GM23338 (cell line): ENCODE data around the gene RHBDL3. TPM values are rescaled to one million over a fixed set of nuclear protein-coding genes. Genes with fewer than 3 reads are reported as not detected.
A peak's percentile ranks its signal among the peaks of the same experiment; 100 is the strongest.
"Not testable (repeated sequence)": the region's sequence is repeated elsewhere in the genome, so short reads cannot be mapped to it uniquely, and the experiment has no call there.

ENCODE experiments used
- ATAC-seq: fragments of 200-7000 bp; cut with Tn5 transposase; 3 replicates; pipeline ENCODE4 v1.9.1; 2020
- DNase-seq: peaks from one replicate; pipeline ENCODE4 v3.0.0-alpha.2; 2015; ENCODE audit warnings: low spot score
- H2AFZ ChIP-seq: fragments of 200-600 bp; sonication (generic); 2 replicates; pipeline ENCODE4 v1.8.0; 2016; ENCODE audit warnings: antibody characterized with exemption, mild to moderate bottlenecking, moderate library complexity
- H3F3A ChIP-seq: fragments of 200-600 bp; sonication (generic); replicated peaks from 2 replicates; pipeline ENCODE4 v1.8.0; 2017; ENCODE audit warnings: antibody characterized with exemption, mixed run types, low read depth
- H3K27ac ChIP-seq: fragments of 200-600 bp; sonication (generic); 2 replicates; pipeline ENCODE4 v1.6.1; 2016; ENCODE audit warnings: low read depth
- H3K27me3 ChIP-seq: fragments of 200-600 bp; sonication (generic); 2 replicates; pipeline ENCODE4 v1.8.0; 2016; ENCODE audit warnings: mild to moderate bottlenecking, mixed run types, moderate library complexity; ENCODE audit not compliant: insufficient read depth
- H3K36me3 ChIP-seq: fragments of 200-600 bp; sonication (generic); 2 replicates; pipeline ENCODE4 v1.8.0; 2016; ENCODE audit warnings: mild to moderate bottlenecking; ENCODE audit not compliant: insufficient read depth
- H3K4me1 ChIP-seq: fragments of 200-600 bp; sonication (generic); 2 replicates; pipeline ENCODE4 v1.8.0; 2016; ENCODE audit warnings: mild to moderate bottlenecking, moderate library complexity; ENCODE audit not compliant: insufficient read depth
- H3K4me2 ChIP-seq: fragments of 200-600 bp; sonication (generic); 2 replicates; pipeline ENCODE4 v1.7.1; 2017; ENCODE audit warnings: mixed run types
- H3K4me3 ChIP-seq: fragments of 200-600 bp; sonication (generic); 2 replicates; pipeline ENCODE4 v1.6.1; 2016; ENCODE audit warnings: mixed run types
- H3K79me2 ChIP-seq: fragments of 200-600 bp; sonication (generic); replicated peaks from 2 replicates; pipeline ENCODE4 v1.8.0; 2017; ENCODE audit warnings: mild to moderate bottlenecking; ENCODE audit not compliant: insufficient read depth
- H3K9me2 ChIP-seq: fragments of 200-600 bp; sonication (generic); 2 replicates; pipeline ENCODE4 v1.8.0; 2017; ENCODE audit not compliant: insufficient read depth
- H4K20me1 ChIP-seq: fragments of 200-600 bp; sonication (generic); replicated peaks from 2 replicates; pipeline ENCODE4 v1.8.0; 2017; ENCODE audit warnings: mild to moderate bottlenecking; ENCODE audit not compliant: insufficient read depth
- H3K27ac Mint-ChIP-seq: 2 replicates; pipeline ENCODE4 v1.8.0; 2020; ENCODE audit warnings: inconsistent platforms, mild to moderate bottlenecking, moderate library complexity, mixed read lengths
- H3K27me3 Mint-ChIP-seq: 3 replicates; pipeline ENCODE4 v1.8.0; 2022; ENCODE audit warnings: low read depth, mild to moderate bottlenecking, moderate library complexity, mixed read lengths, inconsistent platforms; ENCODE audit not compliant: insufficient read depth, poor library complexity
- H3K36me3 Mint-ChIP-seq: 3 replicates; pipeline ENCODE4 v1.8.0; 2021; ENCODE audit warnings: low read depth, mild to moderate bottlenecking, inconsistent platforms, moderate library complexity, mixed read lengths
- H3K4me1 Mint-ChIP-seq: 3 replicates; pipeline ENCODE4 v1.8.0; 2020; ENCODE audit warnings: mild to moderate bottlenecking, inconsistent platforms, mixed read lengths
- H3K4me3 Mint-ChIP-seq: 3 replicates; pipeline ENCODE4 v1.8.0; 2021; ENCODE audit warnings: moderate library complexity, mild to moderate bottlenecking, inconsistent platforms, mixed read lengths
- H3K9me3 Mint-ChIP-seq: 3 replicates; pipeline ENCODE4 v1.8.0; 2020; ENCODE audit warnings: moderate library complexity, mild to moderate bottlenecking, inconsistent platforms, mixed read lengths
- CREB1 ChIP-seq: fragments of 250-450 bp; sonication (Bioruptor Pico); IDR thresholded peaks from 2 replicates; pipeline ENCODE4 v1.5.0; 2020; ENCODE audit warnings: low read depth, mild to moderate bottlenecking, moderate library complexity
- CTCF ChIP-seq, 2 experiments: fragments of 200-600 bp in 1 of 2; sonication (generic) in 1 of 2; conservative IDR thresholded peaks; 2 replicates each; pipeline versions ENCODE4 v1.5.1 to v1.6.1; 2016 to 2017; ENCODE audit warnings: antibody characterized with exemption in 2 of 2, low read depth in 2 of 2, mild to moderate bottlenecking in 2 of 2, moderate library complexity in 1 of 2
- EZH2 ChIP-seq: fragments of 200-600 bp; sonication (generic); IDR thresholded peaks from one replicate; pipeline ENCODE4 v1.8.0; 2017; ENCODE audit warnings: antibody characterized with exemption, mild to moderate bottlenecking, low read depth; ENCODE audit not compliant: unreplicated experiment
- EZH2phosphoT487 ChIP-seq: fragments of 200-600 bp; sonication (generic); IDR thresholded peaks from one replicate; pipeline ENCODE4 v1.8.1; 2018; ENCODE audit warnings: antibody characterized with exemption; ENCODE audit not compliant: unreplicated experiment
- STAT1 ChIP-seq: IDR thresholded peaks from one replicate; pipeline ENCODE4 v1.6.1; 2016; ENCODE audit warnings: antibody characterized with exemption; ENCODE audit not compliant: unreplicated experiment
- ZNF331 ChIP-seq: fragments of 250-450 bp; sonication (Bioruptor Pico); IDR thresholded peaks from 2 replicates; pipeline ENCODE4 v1.5.0; 2020; ENCODE audit warnings: low read depth, mild to moderate bottlenecking, moderate library complexity
- polyA plus RNA-seq: library from polyadenylated mRNA; unstranded; fragments of >200 nt; fragmentation: Nextera tagmentation; extraction: Ambion mirVana; gene quantifications from 2 replicates; pipeline ENCODE4 v1.2.1, GENCODE V29; 2016
- total RNA-seq: library from RNA; depleted of rRNA; stranded (reverse); fragments of >200 nt; shearing (Covaris generic); gene quantifications from 2 replicates; pipeline ENCODE4 v1.2.3, GENCODE V29; 2014
- TF ChIP-seq, protein P1 (sequence below): fragments of 250-450 bp; sonication (Bioruptor Pico); IDR thresholded peaks from 2 replicates; pipeline ENCODE4 v1.5.0; 2020; ENCODE audit warnings: mild to moderate bottlenecking, moderate library complexity

RHBDL3 gene
- total and polyA plus RNA-seq, 2 experiments from 2014 or later: 2.3 to 8.1 TPM

DNA sequence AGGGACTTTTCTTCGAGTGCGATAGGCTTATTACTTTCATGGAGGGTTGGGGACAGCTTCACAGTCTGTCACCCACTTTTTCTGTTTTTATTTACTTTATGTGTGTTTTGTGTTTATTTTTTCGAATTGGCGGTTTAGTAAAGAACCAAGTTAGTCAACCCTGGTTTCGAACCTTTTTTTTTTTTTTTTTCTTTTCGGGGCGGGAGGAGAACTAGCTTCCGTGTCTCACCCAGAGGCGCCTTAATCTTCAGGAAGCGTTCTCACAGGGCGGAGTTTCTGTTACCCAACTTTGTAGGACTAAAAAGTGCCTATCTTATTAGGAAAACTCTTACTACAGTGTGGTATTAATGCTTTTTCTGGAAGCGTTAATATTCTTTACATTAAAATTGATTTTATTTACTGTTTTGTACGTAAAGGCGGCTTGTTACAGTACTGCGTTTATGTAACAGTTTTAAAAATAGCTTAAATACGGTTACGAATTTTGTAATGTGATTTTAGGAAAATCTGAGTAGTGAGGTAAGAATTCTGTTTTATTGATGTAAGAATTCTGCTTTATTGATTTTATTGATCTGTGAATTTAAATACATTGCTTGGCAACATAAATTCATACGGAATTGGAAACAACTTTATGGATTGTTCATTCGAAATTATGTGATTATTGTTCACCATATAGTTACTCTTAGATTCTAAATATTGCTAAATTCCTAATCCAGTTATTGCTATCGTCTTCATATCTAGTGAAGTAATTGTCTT lies 85.2 kb downstream of the RHBDL3 start:
- DNase-seq (peak; percentile 49), ATAC-seq (peak; percentile 7; the same call in 1 of the 3 replicates)
- H3K27me3 Mint-ChIP-seq: peaks cover 13% of the 10 kb centered on the region
- Histone ChIP-seq H3K27me3 (no peaks in the 10 kb centered on the region), H3K4me1 (peaks cover 15% of the 10 kb centered on the region), H2AFZ (no peak overlapping the region), H3K4me3 (peak overlapping the region; percentile 89), H3F3A (peaks cover 18% of the 10 kb centered on the region; the same call in 1 of the 2 replicates), H3K79me2 (peaks cover 58% of the 10 kb centered on the region), H3K36me3 (peaks cover 31% of the 10 kb centered on the region; the same call in 1 of the 2 replicates), H3K27ac (peak overlapping the region; percentile 97), H3K4me2 (peak overlapping the region; percentile 81), H3K9me2 (no peaks in the 10 kb centered on the region), H4K20me1 (peaks cover 45% of the 10 kb centered on the region)
- H3K36me3 Mint-ChIP-seq: peaks cover 60% of the 10 kb centered on the region
- peak overlapping the region; percentile 100 for H3K27ac Mint-ChIP-seq
- TF ChIP-seq EZH2phosphoT487: no peak
- TF ChIP-seq ZNF331: no peak
- TF ChIP-seq, protein P1, sequence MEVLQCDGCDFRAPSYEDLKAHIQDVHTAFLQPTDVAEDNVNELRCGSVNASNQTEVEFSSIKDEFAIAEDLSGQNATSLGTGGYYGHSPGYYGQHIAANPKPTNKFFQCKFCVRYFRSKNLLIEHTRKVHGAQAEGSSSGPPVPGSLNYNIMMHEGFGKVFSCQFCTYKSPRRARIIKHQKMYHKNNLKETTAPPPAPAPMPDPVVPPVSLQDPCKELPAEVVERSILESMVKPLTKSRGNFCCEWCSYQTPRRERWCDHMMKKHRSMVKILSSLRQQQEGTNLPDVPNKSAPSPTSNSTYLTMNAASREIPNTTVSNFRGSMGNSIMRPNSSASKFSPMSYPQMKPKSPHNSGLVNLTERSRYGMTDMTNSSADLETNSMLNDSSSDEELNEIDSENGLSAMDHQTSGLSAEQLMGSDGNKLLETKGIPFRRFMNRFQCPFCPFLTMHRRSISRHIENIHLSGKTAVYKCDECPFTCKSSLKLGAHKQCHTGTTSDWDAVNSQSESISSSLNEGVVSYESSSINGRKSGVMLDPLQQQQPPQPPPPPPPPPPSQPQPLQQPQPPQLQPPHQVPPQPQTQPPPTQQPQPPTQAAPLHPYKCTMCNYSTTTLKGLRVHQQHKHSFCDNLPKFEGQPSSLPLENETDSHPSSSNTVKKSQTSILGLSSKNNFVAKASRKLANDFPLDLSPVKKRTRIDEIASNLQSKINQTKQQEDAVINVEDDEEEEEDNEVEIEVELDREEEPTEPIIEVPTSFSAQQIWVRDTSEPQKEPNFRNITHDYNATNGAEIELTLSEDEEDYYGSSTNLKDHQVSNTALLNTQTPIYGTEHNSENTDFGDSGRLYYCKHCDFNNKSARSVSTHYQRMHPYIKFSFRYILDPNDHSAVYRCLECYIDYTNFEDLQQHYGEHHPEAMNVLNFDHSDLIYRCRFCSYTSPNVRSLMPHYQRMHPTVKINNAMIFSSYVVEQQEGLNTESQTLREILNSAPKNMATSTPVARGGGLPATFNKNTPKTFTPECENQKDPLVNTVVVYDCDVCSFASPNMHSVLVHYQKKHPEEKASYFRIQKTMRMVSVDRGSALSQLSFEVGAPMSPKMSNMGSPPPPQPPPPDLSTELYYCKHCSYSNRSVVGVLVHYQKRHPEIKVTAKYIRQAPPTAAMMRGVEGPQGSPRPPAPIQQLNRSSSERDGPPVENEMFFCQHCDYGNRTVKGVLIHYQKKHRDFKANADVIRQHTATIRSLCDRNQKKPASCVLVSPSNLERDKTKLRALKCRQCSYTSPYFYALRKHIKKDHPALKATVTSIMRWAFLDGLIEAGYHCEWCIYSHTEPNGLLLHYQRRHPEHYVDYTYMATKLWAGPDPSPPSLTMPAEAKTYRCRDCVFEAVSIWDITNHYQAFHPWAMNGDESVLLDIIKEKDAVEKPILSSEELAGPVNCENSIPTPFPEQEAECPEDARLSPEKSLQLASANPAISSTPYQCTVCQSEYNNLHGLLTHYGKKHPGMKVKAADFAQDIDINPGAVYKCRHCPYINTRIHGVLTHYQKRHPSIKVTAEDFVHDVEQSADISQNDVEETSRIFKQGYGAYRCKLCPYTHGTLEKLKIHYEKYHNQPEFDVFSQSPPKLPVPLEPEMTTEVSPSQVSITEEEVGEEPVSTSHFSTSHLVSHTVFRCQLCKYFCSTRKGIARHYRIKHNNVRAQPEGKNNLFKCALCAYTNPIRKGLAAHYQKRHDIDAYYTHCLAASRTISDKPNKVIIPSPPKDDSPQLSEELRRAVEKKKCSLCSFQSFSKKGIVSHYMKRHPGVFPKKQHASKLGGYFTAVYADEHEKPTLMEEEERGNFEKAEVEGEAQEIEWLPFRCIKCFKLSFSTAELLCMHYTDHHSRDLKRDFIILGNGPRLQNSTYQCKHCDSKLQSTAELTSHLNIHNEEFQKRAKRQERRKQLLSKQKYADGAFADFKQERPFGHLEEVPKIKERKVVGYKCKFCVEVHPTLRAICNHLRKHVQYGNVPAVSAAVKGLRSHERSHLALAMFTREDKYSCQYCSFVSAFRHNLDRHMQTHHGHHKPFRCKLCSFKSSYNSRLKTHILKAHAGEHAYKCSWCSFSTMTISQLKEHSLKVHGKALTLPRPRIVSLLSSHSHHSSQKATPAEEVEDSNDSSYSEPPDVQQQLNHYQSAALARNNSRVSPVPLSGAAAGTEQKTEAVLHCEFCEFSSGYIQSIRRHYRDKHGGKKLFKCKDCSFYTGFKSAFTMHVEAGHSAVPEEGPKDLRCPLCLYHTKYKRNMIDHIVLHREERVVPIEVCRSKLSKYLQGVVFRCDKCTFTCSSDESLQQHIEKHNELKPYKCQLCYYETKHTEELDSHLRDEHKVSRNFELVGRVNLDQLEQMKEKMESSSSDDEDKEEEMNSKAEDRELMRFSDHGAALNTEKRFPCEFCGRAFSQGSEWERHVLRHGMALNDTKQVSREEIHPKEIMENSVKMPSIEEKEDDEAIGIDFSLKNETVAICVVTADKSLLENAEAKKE (CRISPR knock-in tag): no peak
- TF ChIP-seq CTCF (conservative IDR thresholded peaks at IDR 0.05; ENCODE audit: low read depth in 2 of 2): no peak
- TF ChIP-seq EZH2: no peak
- TF ChIP-seq STAT1: no peak
- no peak for TF ChIP-seq CREB1
- peak overlapping the region; percentile 99 for H3K4me3 Mint-ChIP-seq
- H3K9me3 Mint-ChIP-seq: no peaks in the 10 kb centered on the region
- peaks cover 22% of the 10 kb centered on the region for H3K4me1 Mint-ChIP-seq

DNA sequence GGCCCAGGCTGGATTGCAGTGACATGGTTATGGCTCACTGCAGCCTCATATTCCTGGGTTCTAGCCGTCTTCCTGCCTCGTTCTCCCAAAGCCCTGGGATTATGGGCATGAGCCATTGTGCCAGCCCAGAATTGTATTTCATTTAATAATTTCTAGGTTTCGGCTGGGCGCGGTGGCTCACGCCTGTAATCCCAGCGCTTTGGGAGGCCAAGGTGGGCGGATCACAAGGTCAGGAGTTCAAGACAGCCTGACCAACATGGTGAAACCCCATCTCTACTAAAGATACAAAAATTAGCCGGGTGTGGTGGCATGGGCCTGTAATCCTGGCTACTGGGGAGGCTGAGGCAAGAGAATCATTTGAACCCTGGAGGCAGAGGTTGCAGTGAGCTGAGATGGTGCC lies 87.1 kb downstream of the RHBDL3 start:
- H3K27me3 Mint-ChIP-seq: peaks cover 13% of the 10 kb centered on the region
- peaks cover 22% of the 10 kb centered on the region for H3K4me1 Mint-ChIP-seq
- Histone ChIP-seq H3K79me2 (peaks cover 76% of the 10 kb centered on the region), H3K4me3 (peak overlapping the region; percentile 89), H3K4me1 (peaks cover 15% of the 10 kb centered on the region), H3K36me3 (peaks cover 46% of the 10 kb centered on the region), H4K20me1 (peaks cover 56% of the 10 kb centered on the region), H3K4me2 (peak overlapping the region; percentile 81), H3F3A (peaks cover 18% of the 10 kb centered on the region; the same call in 1 of the 2 replicates)
- H3K36me3 Mint-ChIP-seq: peaks cover 70% of the 10 kb centered on the region
- ATAC-seq, H2AFZ ChIP-seq, H3K27me3 ChIP-seq, H3K27ac Mint-ChIP-seq, H3K27ac ChIP-seq, H3K9me2 ChIP-seq, DNase-seq, H3K9me3 Mint-ChIP-seq: not testable (repeated sequence)
- H3K4me3 Mint-ChIP-seq: peak overlapping the region; percentile 99
